PC-9 (cell line): ENCODE measurements around the gene VTCN1. TPM values are rescaled to one million over a fixed set of nuclear protein-coding genes. Genes with fewer than 3 reads are reported as not detected.
A peak's percentile ranks its signal among the peaks of the same experiment; 100 is the strongest.

Experiments
- BruUV-seq: library from RNA; stranded (reverse); fragments of 400-500 nt; replicated peaks from 2 replicates; lab custom pipeline; 2021; lab: Mats Ljungman, UMichigan
- CTCF ChIA-PET: fragments of 300-600 bp; sonication (Branson Sonifier 250); formaldehyde crosslinking; loops from one replicate; lab custom pipeline; 2022; ENCODE audit warnings: antibody characterized with exemption; lab: Charles Lee
- POLR2A ChIA-PET: fragments of 300-600 bp; sonication (Branson Sonifier 250); formaldehyde crosslinking; loops from one replicate; lab custom pipeline; 2022; ENCODE audit warnings: antibody characterized with exemption; ENCODE audit not compliant: unreplicated experiment; lab: Charles Lee
- DNase-seq, 2 experiments: peaks; one replicate each; pipeline versions ENCODE4 v3.0.0 to v3.0.0-alpha.2; 2015 to 2022; ENCODE audit warnings: mixed read lengths in 1 of 2
- H2AFZ ChIP-seq: fragments of 200-600 bp; sonication (generic); 2 replicates; pipeline ENCODE4 v1.8.1; 2017; ENCODE audit warnings: antibody characterized with exemption
- H3F3A ChIP-seq: fragments of 200-600 bp; sonication (generic); 2 replicates; pipeline ENCODE4 v1.8.1; 2017; ENCODE audit warnings: antibody characterized with exemption, mild to moderate bottlenecking, low read depth; ENCODE audit not compliant: insufficient read depth
- H3K27ac ChIP-seq: fragments of 200-600 bp; sonication (generic); 2 replicates; pipeline ENCODE4 v1.6.1; 2016; ENCODE audit warnings: mixed run types
- H3K27me3 ChIP-seq: fragments of 200-600 bp; sonication (generic); 2 replicates; pipeline ENCODE4 v1.6.1; 2016; ENCODE audit warnings: low read depth, mixed run types; ENCODE audit not compliant: insufficient read depth
- H3K36me3 ChIP-seq: fragments of 200-600 bp; sonication (generic); 2 replicates; pipeline ENCODE4 v1.6.1; 2016; ENCODE audit warnings: low read depth, mixed run types
- H3K4me1 ChIP-seq: fragments of 200-600 bp; sonication (generic); replicated peaks from 2 replicates; pipeline ENCODE4 v1.6.1; 2016; ENCODE audit warnings: mixed run types; ENCODE audit not compliant: insufficient read depth
- H3K4me2 ChIP-seq: fragments of 200-600 bp; sonication (generic); 2 replicates; pipeline ENCODE4 v1.6.1; 2017; ENCODE audit warnings: mixed run types
- H3K4me3 ChIP-seq: fragments of 200-600 bp; sonication (generic); 2 replicates; pipeline ENCODE4 v1.6.1; 2016; ENCODE audit warnings: mixed run types
- H3K79me2 ChIP-seq: fragments of 200-600 bp; sonication (generic); 2 replicates; pipeline ENCODE4 v1.6.1; 2017; ENCODE audit warnings: low read depth, mixed run types
- H3K9me2 ChIP-seq: fragments of 200-600 bp; sonication (generic); 2 replicates; pipeline ENCODE4 v1.8.1; 2017; ENCODE audit warnings: mild to moderate bottlenecking; ENCODE audit not compliant: insufficient read depth
- H3K9me3 ChIP-seq: fragments of 200-600 bp; sonication (generic); 2 replicates; pipeline ENCODE4 v1.8.1; 2016; ENCODE audit warnings: low read depth; ENCODE audit not compliant: insufficient read depth
- H4K20me1 ChIP-seq: fragments of 200-600 bp; sonication (generic); 2 replicates; pipeline ENCODE4 v1.8.1; 2017; ENCODE audit not compliant: insufficient read depth
- CTCF ChIP-seq: fragments of 200-600 bp; sonication (generic); conservative IDR thresholded peaks from 2 replicates; pipeline ENCODE4 v1.6.1; 2017; ENCODE audit warnings: mixed run types, antibody characterized with exemption, mild to moderate bottlenecking, moderate library complexity
- EZH2 ChIP-seq: fragments of 200-600 bp; sonication (generic); IDR thresholded peaks from 2 replicates; pipeline ENCODE4 v1.8.0; 2017; ENCODE audit warnings: antibody characterized with exemption, low read depth
- intact Hi-C: fragments of 100-400 bp; cut with micrococcal nuclease; formaldehyde crosslinking; loops from one replicate; pipeline ENCODE4 v1.10.0; 2022; ENCODE audit not compliant: unreplicated experiment
- total RNA-seq: library from RNA; stranded (reverse); gene quantifications from 2 replicates; pipeline ENCODE4 v1.2.3, GENCODE V29; 2021

Gene VTCN1
- total RNA-seq, 1 experiment from 2014 or later, result 5.0 TPM

- TSS peak; percentile 74 for BruUV-seq
- no peaks in the 10 kb centered on the region for H3K9me3 ChIP-seq
- no peaks in the 10 kb centered on the region for H3K27me3 ChIP-seq
- H3K4me1 ChIP-seq, result peaks cover 35% of the 10 kb centered on the region
- ChIA-PET CTCF (interaction anchor here (0.6 to 1.1 kb wide), 3 partner anchors 60 to 154 kb away, joined by 3 to 6 read pairs (median 3); no protein-coding TSS in a partner anchor), POLR2A (interaction anchor here (0.6 to 1.1 kb wide), 4 partner anchors 23 to 230 kb away, joined by 3 to 7 read pairs (median 5); no protein-coding TSS in a partner anchor)
- H4K20me1 ChIP-seq, result no peaks in the 10 kb centered on the region
- no peak for DNase-seq
- no peaks in the 10 kb centered on the region for H3K79me2 ChIP-seq
- H3K9me2 ChIP-seq, result no peaks in the 10 kb centered on the region
- H3K4me2 ChIP-seq, result peak overlapping the region; percentile 71
- no peak overlapping the region for H2AFZ ChIP-seq
- peaks cover 9% of the 10 kb centered on the region; the same call in 1 of the 2 replicates for H3F3A ChIP-seq
- intact Hi-C loops, result loop anchor here (2.0 kb wide), 1 partner anchor 64 kb away; no protein-coding TSS in a partner anchor
- TF ChIP-seq EZH2 (no peak), CTCF (no peak)
- H3K4me3 ChIP-seq, result peak overlapping the region; percentile 22; the same call in 1 of the 2 replicates
- no peaks in the 10 kb centered on the region for H3K36me3 ChIP-seq
- H3K27ac ChIP-seq, result peak overlapping the region; percentile 64
Measured at GRCh38 chr1:117210386-117210785, 341 bp downstream of the VTCN1 start.

- no peak for TF ChIP-seq CTCF
- no peak for TF ChIP-seq EZH2
- no peak overlapping the region for H3K4me3 ChIP-seq
- no peaks in the 10 kb centered on the region for H4K20me1 ChIP-seq
- H3K9me3 ChIP-seq, result no peaks in the 10 kb centered on the region
- no TSS peak for BruUV-seq
- no peak overlapping the region for H2AFZ ChIP-seq
- peaks cover 35% of the 10 kb centered on the region for H3K4me1 ChIP-seq
- no peak overlapping the region for H3K27ac ChIP-seq
- peak; percentile 37 to 83 for DNase-seq
- H3F3A ChIP-seq, result peaks cover 9% of the 10 kb centered on the region; the same call in 1 of the 2 replicates
- no peaks in the 10 kb centered on the region for H3K27me3 ChIP-seq
- peak overlapping the region; percentile 71 for H3K4me2 ChIP-seq
- no peaks in the 10 kb centered on the region for H3K9me2 ChIP-seq
- no peaks in the 10 kb centered on the region for H3K36me3 ChIP-seq
- H3K79me2 ChIP-seq, result no peaks in the 10 kb centered on the region
- POLR2A ChIA-PET, result no interaction called here
- CTCF ChIA-PET, result no interaction called here
- intact Hi-C loops, result no loop called here
Measured at GRCh38 chr1:117209094-117209493, 1.6 kb downstream of the VTCN1 start.

- H3K27me3 ChIP-seq, result no peaks in the 10 kb centered on the region
- H3K9me2 ChIP-seq, result no peaks in the 10 kb centered on the region
- H3K4me2 ChIP-seq, result peak overlapping the region; percentile 71
- intact Hi-C loops, result no loop called here
- ChIA-PET POLR2A (no interaction called here), CTCF (no interaction called here)
- peaks cover 9% of the 10 kb centered on the region; the same call in 1 of the 2 replicates for H3F3A ChIP-seq
- no peaks in the 10 kb centered on the region for H4K20me1 ChIP-seq
- no peak overlapping the region for H3K4me3 ChIP-seq
- TF ChIP-seq EZH2 (no peak), CTCF (no peak)
- no peaks in the 10 kb centered on the region for H3K79me2 ChIP-seq
- H3K36me3 ChIP-seq, result no peaks in the 10 kb centered on the region
- no TSS peak for BruUV-seq
- no peak overlapping the region for H2AFZ ChIP-seq
- DNase-seq, result no peak
- no peak overlapping the region for H3K27ac ChIP-seq
- H3K4me1 ChIP-seq, result peaks cover 35% of the 10 kb centered on the region
- no peaks in the 10 kb centered on the region for H3K9me3 ChIP-seq
Measured at GRCh38 chr1:117208580-117208979, 2.1 kb downstream of the VTCN1 start.
